Activated CD4-positive, alpha-beta T cell treated with anti-CD3 and anti-CD28 coated beads for 36 hours (primary cell): ENCODE data around the gene ARRDC1. TPM values are rescaled to one million over a fixed set of nuclear protein-coding genes. Genes with fewer than 3 reads are reported as not detected.

ENCODE experiments used
- ATAC-seq: fragments of 200-7000 bp; cut with Tn5 transposase; one replicate; pipeline ENCODE4 v1.10.0; 2021; ENCODE audit warnings: mild to moderate bottlenecking, moderate library complexity
- CTCF ChIA-PET: fragments of 350-600 bp; sonication (Branson Sonifier 250); formaldehyde crosslinking; loops from one replicate; lab custom pipeline; 2021; ENCODE audit warnings: antibody characterized with exemption; lab: Charles Lee
- POLR2A ChIA-PET: fragments of 350-600 bp; sonication (Branson Sonifier 250); formaldehyde crosslinking; loops from one replicate; lab custom pipeline; 2021; ENCODE audit warnings: antibody characterized with exemption, inconsistent platforms; lab: Charles Lee
- DNase-seq: peaks from one replicate; pipeline ENCODE4 v3.0.0-alpha.2; 2020
- H3K27ac Mint-ChIP-seq: one replicate; pipeline ENCODE4 v1.8.0; 2021; ENCODE audit warnings: mixed read lengths
- H3K27me3 Mint-ChIP-seq: one replicate; pipeline ENCODE4 v1.8.0; 2021; ENCODE audit warnings: mixed read lengths
- H3K36me3 Mint-ChIP-seq: one replicate; pipeline ENCODE4 v1.8.0; 2021; ENCODE audit warnings: low read depth, mixed read lengths
- H3K4me1 Mint-ChIP-seq: one replicate; pipeline ENCODE4 v1.8.0; 2021; ENCODE audit warnings: mixed read lengths
- H3K4me3 Mint-ChIP-seq: one replicate; pipeline ENCODE4 v1.8.0; 2021; ENCODE audit warnings: mild to moderate bottlenecking, moderate library complexity, mixed read lengths
- H3K9me3 Mint-ChIP-seq: one replicate; pipeline ENCODE4 v1.8.0; 2021; ENCODE audit warnings: low read depth, mixed read lengths
- intact Hi-C, 2 experiments: fragments of 100-400 bp; cut with DNase I in 1 of 2; cut with micrococcal nuclease in 1 of 2; formaldehyde crosslinking; loops; one replicate each; pipeline versions ENCODE4 v1.14.2 to v1.15.1; 2022 to 2024; cut with DNase I, micrococcal nuclease
- total RNA-seq, 2 experiments: library from RNA; stranded (reverse); gene quantifications; one replicate each; pipeline ENCODE4 v1.2.3, GENCODE V29; 2021

The ARRDC1 gene
- total RNA-seq, 2 experiments from 2014 or later: 32.4 to 41.6 TPM

DNA sequence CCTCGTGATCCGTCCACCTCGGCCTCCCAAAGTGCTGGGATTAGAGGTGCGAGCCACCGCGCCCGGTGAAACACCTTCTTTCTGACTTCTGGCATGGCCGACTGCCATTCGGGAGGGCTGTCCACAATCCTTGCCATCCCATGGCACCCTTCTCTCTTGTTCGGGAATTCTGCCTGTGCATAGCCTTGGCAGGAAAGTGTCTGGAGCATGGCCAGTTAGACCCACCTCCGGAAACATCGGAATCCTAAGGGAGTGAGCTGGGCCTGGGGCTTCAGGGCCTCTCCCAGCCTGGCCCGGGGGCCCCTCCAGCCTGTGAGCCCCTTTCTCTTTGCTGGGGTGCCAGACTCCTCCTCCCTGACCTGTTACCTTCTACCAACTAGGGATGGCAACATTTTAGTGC lies 1.6 kb upstream of the ARRDC1 start:
- Mint-ChIP-seq H3K4me3 (peak overlapping the region; percentile 17), H3K4me1 (peaks cover 24% of the 10 kb centered on the region), H3K36me3 (no peaks in the 10 kb centered on the region), H3K27ac (no peak overlapping the region), H3K27me3 (no peaks in the 10 kb centered on the region), H3K9me3 (no peaks in the 10 kb centered on the region)
- ATAC-seq (no peak), DNase-seq (no peak)
- intact Hi-C loops: loop anchor here in 1 of 2 experiments (2.0 kb wide), 1 partner anchor 813 kb away; the partner anchor contains the start of gene TMEM141
- CTCF ChIA-PET: interaction anchor here (0.6 kb wide), 1 partner anchor 24 kb away, joined by 3 read pairs; no protein-coding TSS in a partner anchor
- POLR2A ChIA-PET: no interaction called here

DNA sequence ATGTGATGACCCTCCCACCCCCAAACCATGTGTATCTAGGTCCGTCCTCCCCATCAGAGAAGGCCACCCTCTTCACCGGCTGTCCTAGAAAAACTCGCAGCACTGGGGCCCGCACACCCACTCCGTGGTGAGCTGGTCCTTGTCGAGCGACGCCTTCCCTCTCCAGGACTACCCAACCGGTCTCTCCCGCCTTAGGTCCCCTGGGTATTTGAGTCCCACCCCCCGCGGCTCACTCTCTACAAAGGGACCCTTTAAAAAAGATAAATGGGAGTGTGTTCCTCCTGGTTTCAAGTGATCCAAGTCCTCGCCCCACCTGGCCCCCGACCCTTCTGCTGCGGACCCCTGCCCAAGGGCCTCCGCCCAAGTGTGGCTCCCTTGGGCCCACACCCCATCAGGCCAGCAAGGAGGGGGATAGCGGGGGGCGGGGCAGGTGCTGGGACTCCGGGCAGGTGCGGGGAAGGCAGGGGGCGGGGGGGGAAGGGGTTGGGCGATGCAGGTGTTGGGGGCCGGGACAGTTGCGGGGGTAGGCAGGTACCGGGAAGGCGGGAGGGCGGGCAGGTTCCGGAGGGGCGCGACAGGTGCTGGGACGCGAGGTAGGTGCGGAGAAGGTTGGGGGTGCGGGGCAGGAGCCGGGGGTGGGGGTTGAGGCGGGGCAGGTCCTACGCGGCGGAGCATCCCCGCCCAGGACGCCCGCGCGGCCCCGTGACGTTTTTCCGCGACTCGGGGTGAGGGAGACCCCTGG lies 970 bp upstream of the ARRDC1 start:
- POLR2A ChIA-PET: interaction anchor here (1.1 kb wide), 1 partner anchor 14 kb away, joined by 5 read pairs; the partner anchor contains the start of gene EHMT1
- peak overlapping the region; percentile 17 for H3K4me3 Mint-ChIP-seq
- DNase-seq: no peak
- no peak overlapping the region for H3K27ac Mint-ChIP-seq
- no peaks in the 10 kb centered on the region for H3K9me3 Mint-ChIP-seq
- CTCF ChIA-PET: no interaction called here
- no peaks in the 10 kb centered on the region for H3K27me3 Mint-ChIP-seq
- intact Hi-C loops: loop anchor here (1.0 to 2.0 kb wide), 12 partner anchors 14 to 814 kb away; partner anchors contain the start of genes ZMYND19 (in 2 of the 2), DPH7 (in 1 of the 2), EXD3 (in 1 of the 2) and MRPL41 (in 1 of the 2)
- H3K4me1 Mint-ChIP-seq: peaks cover 24% of the 10 kb centered on the region
- no peak for ATAC-seq
- no peaks in the 10 kb centered on the region for H3K36me3 Mint-ChIP-seq

DNA sequence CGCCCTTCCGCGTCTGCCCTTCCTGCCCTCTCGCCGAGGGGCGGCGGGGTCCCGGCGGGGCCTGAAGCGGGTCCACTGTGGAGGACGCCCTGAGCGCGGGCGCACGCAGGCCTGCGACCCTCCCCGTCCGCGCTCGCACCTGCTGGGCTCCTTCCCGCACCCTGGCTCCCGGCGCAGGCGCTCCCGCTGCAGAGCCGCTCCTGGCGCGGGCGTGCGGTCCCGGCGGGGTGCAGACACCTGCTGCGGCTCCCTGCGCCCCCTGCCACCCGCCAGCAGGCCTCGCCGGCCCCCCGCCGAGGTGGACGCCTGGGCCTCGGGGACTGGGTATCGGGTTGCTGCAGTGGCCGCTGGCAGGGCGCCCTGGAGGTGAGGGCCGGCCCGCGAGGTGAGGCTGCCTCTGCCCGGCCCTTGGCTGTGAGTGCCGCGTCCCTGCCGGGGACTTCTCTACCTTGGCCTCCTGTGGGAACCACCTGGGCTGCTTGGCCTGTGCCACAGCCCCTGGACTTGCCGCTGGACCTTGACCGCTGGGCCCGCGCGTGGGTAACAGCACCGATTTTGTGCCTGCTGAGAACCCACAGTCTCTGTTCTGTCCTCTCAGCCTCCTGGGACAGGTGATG lies 627 bp downstream of the ARRDC1 start:
- no peaks in the 10 kb centered on the region for H3K36me3 Mint-ChIP-seq
- ATAC-seq: peak; percentile 8
- no peaks in the 10 kb centered on the region for H3K9me3 Mint-ChIP-seq
- no peaks in the 10 kb centered on the region for H3K27me3 Mint-ChIP-seq
- H3K27ac Mint-ChIP-seq: no peak overlapping the region
- peak overlapping the region; percentile 76 for H3K4me3 Mint-ChIP-seq
- ChIA-PET POLR2A (no interaction called here), CTCF (no interaction called here)
- peaks cover 24% of the 10 kb centered on the region for H3K4me1 Mint-ChIP-seq
- DNase-seq: peak; percentile 50
- intact Hi-C loops: no loop called here

DNA sequence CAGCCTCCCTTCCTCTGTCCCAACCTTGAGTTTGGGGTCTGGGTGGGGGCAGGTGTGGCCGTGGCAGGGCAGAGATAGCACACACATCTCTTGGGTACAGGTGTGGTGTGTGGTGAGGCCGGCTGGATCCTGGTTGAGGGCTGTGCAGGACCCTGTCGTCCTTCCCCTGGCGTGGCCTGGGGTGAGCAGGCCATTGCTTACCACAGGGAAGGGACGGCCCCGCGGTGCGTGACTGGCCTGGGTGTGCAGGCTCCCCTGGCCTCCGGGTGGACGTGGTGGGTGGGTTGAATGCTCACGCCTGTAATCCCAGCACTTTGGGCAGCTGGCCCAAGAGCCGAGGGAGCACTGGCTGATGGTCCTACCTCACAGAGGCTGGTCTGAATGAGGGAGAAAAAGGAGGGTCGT lies 1.2 kb downstream of the ARRDC1 start:
- Mint-ChIP-seq H3K9me3 (no peaks in the 10 kb centered on the region), H3K4me1 (peaks cover 30% of the 10 kb centered on the region), H3K4me3 (peak overlapping the region; percentile 76), H3K27me3 (no peaks in the 10 kb centered on the region), H3K27ac (peak overlapping the region; percentile 11), H3K36me3 (no peaks in the 10 kb centered on the region)
- ChIA-PET POLR2A (interaction anchor here (0.5 to 0.7 kb wide), 2 partner anchors 14 to 268 kb away, joined by 4 read pairs; no protein-coding TSS in a partner anchor), CTCF (no interaction called here)
- ATAC-seq: no peak
- intact Hi-C loops: no loop called here
- no peak for DNase-seq

DNA sequence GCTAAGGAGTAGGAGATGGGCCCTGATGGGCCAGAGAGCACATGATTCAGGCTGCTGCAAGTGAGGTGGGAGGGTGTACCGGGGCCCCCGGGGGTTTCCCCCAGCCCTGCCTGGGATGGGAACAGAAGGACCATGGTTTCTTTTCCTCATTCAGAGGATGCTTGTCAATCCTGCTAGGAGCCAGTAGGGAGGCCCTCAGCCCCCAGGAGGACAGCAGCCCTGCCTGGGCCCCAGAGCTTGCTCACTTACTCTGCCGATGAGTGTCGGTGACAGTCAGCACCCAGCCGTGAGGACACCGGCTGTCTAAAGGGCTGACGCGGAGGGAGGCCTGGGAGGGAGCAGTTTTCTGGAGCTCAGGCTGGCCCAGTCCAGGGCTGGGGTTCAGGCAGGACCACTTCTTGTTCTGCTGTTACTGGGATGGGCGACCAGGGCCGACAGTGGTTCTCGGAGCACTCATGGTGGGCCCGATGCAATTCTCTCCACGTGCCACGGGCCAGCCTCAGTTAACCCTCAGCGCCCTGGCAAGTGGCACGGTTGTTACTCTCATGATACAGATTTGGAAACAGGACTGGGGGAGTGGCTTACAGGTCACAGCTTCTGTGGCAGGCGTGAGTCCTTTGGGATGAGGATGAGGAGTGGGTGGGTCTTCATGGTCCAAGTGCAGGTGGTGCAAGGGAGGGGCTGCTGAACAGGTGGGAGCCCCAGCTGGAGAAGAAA lies 1.8 kb downstream of the ARRDC1 start:
- Mint-ChIP-seq H3K27me3 (no peaks in the 10 kb centered on the region), H3K4me3 (peak overlapping the region; percentile 76), H3K27ac (peak overlapping the region; percentile 11), H3K9me3 (no peaks in the 10 kb centered on the region), H3K36me3 (no peaks in the 10 kb centered on the region), H3K4me1 (peaks cover 35% of the 10 kb centered on the region)
- DNase-seq (peak; percentile 43), ATAC-seq (no peak)
- POLR2A ChIA-PET: interaction anchor here (0.5 to 0.7 kb wide), 2 partner anchors 15 to 268 kb away, joined by 4 read pairs; no protein-coding TSS in a partner anchor
- CTCF ChIA-PET: interaction anchor here (0.8 kb wide), 1 partner anchor 805 kb away, joined by 3 read pairs; no protein-coding TSS in a partner anchor
- intact Hi-C loops: no loop called here

DNA sequence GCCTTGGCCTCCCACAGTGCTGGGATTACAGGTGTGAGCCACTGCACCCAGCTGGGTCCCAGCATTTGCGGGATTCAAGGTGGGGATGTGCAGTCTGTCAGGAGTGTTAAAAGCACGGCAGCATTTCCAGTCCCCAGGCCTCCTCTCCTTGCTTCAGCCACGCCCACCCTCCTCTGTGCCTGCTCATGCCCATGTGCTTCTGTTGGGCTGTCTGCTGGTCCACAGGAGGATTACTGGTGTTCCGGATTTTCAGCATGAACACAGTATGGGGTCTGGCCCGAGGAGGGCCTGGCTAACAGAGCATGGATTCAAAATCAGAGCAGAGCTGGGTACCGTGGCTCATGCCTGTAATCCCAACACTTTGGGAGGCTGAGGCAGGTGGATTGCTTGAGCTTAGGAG lies 5.5 kb downstream of the ARRDC1 start:
- Mint-ChIP-seq H3K4me3 (no peak overlapping the region), H3K4me1 (peaks cover 28% of the 10 kb centered on the region), H3K9me3 (no peaks in the 10 kb centered on the region), H3K27me3 (no peaks in the 10 kb centered on the region), H3K27ac (no peak overlapping the region), H3K36me3 (no peaks in the 10 kb centered on the region)
- POLR2A ChIA-PET: no interaction called here
- DNase-seq (no peak), ATAC-seq (no peak)
- CTCF ChIA-PET: interaction anchor here (0.7 kb wide), 1 partner anchor 49 kb away, joined by 3 read pairs; no protein-coding TSS in a partner anchor
- intact Hi-C loops: no loop called here

DNA sequence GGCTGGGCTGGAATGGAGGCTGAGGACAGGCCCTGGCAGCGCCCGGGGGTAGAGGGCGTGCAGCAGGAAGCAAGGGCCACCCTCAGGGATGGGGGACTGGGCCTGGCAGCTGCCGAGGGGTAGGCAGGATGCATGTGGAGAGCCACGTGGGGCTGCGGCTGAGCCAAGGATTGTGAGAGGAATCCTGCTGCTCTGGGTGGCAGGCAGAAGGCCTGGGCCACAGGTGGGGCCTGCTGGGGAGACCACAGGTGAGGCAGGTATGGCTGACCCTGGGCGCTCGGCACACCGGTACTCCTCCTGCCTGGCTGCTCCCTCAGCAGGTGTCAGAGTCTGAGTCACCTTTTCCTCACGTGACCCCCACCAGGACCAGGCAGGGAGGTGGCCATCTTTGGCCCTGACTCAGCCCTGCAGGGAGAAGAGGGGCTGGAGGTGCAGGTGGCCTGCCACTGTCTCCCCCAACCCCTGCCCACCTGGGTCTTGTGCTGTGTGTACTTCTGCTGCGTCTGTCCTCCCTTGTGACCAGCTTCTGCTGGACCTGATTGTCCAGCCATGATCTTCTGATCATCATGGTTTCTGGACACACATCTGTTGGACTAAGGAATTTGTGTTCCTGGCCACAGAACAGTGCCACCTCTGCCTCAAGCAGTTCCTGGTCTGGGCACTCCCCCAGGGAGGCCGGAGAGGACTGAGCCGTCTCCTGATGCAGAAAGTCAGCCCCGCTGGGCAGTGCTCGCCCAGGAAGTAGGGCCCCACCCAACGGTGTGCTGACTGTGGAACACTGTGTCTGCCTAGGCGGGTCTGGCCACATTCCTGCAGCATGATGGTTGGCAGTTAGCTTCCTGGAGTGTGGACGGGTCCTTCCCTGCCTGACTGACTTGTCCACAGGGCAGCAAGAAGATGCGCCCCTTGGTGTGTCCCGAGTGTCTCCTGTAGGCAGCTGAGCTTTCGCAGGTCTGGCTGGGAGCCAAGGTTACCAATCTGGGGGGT lies 6.4 kb downstream of the ARRDC1 start:
- Mint-ChIP-seq H3K27me3 (no peaks in the 10 kb centered on the region), H3K4me1 (peaks cover 23% of the 10 kb centered on the region), H3K4me3 (no peak overlapping the region), H3K36me3 (no peaks in the 10 kb centered on the region), H3K27ac (peak overlapping the region; percentile 64), H3K9me3 (no peaks in the 10 kb centered on the region)
- intact Hi-C loops: no loop called here
- peak; percentile 63 for DNase-seq
- POLR2A ChIA-PET: no interaction called here
- CTCF ChIA-PET: interaction anchor here (0.7 kb wide), 1 partner anchor 48 kb away, joined by 3 read pairs; no protein-coding TSS in a partner anchor
- peak; percentile 74 for ATAC-seq

DNA sequence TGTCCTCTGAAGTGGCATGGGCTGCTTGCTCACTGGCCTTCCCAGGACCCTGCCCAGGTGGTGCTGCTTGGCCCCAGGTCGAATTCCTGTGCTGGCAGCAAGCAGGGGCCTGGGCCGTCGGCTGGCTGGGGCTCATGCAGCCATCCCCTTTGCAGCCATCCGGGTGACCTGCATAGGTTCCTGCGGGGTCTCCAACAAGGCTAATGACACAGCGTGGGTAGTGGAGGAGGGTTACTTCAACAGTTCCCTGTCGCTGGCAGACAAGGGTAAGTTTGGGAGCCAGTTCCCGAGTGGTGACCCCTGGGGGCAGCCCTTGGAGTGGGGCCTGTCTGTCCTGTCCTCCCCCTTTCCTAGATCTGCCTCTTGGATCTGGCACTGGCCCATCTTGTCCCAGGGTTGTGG lies 7.3 kb downstream of the ARRDC1 start:
- no peak overlapping the region for H3K27ac Mint-ChIP-seq
- no peak for ATAC-seq
- intact Hi-C loops: no loop called here
- H3K27me3 Mint-ChIP-seq: no peaks in the 10 kb centered on the region
- peaks cover 3% of the 10 kb centered on the region for H3K36me3 Mint-ChIP-seq
- no peaks in the 10 kb centered on the region for H3K9me3 Mint-ChIP-seq
- no peak overlapping the region for H3K4me3 Mint-ChIP-seq
- ChIA-PET POLR2A (no interaction called here), CTCF (no interaction called here)
- H3K4me1 Mint-ChIP-seq: peaks cover 23% of the 10 kb centered on the region
- no peak for DNase-seq

DNA sequence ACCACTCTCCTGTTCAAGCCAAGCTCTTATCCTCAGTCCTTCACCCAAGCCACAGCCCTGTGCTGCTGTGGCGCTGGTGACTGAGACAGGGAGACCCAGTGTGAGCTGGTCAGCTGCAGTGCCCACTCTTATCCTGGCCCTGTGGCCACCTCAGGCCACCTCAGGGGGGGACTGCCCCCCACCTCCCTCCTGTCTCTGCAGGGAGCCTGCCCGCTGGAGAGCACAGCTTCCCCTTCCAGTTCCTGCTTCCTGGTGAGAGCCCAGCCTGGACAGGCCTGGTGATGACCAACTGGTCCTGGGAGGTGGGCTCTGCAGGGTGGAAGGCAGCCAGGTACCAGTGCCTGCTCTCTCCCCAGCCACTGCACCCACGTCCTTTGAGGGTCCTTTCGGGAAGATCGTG lies 7.8 kb downstream of the ARRDC1 start:
- H3K36me3 Mint-ChIP-seq: peaks cover 3% of the 10 kb centered on the region
- DNase-seq (no peak), ATAC-seq (no peak)
- H3K27me3 Mint-ChIP-seq: no peaks in the 10 kb centered on the region
- POLR2A ChIA-PET: no interaction called here
- peaks cover 27% of the 10 kb centered on the region for H3K4me1 Mint-ChIP-seq
- H3K27ac Mint-ChIP-seq: no peak overlapping the region
- intact Hi-C loops: no loop called here
- no peaks in the 10 kb centered on the region for H3K9me3 Mint-ChIP-seq
- CTCF ChIA-PET: no interaction called here
- H3K4me3 Mint-ChIP-seq: no peak overlapping the region

DNA sequence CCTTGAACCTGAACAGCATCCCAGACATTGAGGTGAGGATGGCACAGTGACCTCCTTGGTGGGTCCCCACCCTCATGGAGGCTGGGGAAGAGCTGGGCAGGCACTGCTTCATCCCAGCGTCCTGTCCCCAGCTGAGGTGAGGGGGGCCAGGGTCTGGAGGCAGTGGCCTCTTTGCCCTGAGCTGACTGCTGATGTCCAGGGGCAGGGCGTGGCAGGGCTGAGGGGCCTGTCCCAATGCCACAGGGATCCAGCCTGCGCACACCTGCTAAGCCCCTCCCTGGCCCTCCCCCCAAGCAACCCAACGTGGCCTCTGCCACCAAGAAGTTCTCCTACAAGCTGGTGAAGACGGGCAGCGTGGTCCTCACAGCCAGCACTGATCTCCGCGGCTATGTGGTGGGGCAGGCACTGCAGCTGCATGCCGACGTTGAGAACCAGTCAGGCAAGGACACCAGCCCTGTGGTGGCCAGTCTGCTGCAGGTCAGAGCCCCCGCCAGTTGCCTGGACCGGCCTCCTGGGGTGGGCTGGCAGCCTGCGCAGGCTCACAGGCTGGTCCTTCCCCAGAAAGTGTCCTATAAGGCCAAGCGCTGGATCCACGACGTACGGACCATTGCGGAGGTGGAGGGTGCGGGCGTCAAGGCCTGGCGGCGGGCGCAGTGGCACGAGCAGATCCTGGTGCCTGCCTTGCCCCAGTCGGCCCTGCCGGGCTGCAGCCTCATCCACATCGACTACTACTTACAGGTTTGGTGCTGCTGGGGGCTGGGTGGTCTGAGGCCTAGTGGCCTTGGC lies 8.4 kb downstream of the ARRDC1 start:
- no peak for DNase-seq
- Mint-ChIP-seq H3K27ac (no peak overlapping the region), H3K9me3 (no peaks in the 10 kb centered on the region), H3K4me1 (peaks cover 23% of the 10 kb centered on the region), H3K36me3 (peaks cover 3% of the 10 kb centered on the region), H3K27me3 (no peaks in the 10 kb centered on the region), H3K4me3 (no peak overlapping the region)
- ChIA-PET POLR2A (no interaction called here), CTCF (no interaction called here)
- intact Hi-C loops: no loop called here
- ATAC-seq: no peak
